Body of pancreas (tissue), 4 donors: ENCODE data around the gene ZNF268. TPM values are rescaled to one million over a fixed set of nuclear protein-coding genes. Genes with fewer than 3 reads are reported as not detected.

ENCODE experiments used
- ATAC-seq: fragments of 150-250 bp; one replicate; pipeline ENCODE4 v1.9.1; 2016
- DNase-seq, 4 donors: peaks; one replicate each; pipeline ENCODE4 v3.0.0-alpha.2; 2019
- H3K27ac ChIP-seq, 4 donors: fragments of 200-600 bp; sonication (generic); 1 replicate in 3 of 4; 2 replicates in 1 of 4; pipeline versions ENCODE4 v1.5.1 to v1.6.1; 2016 to 2019; ENCODE audit warnings: mild to moderate bottlenecking in 1 of 4, mixed read lengths in 1 of 4, moderate library complexity in 1 of 4
- H3K27me3 ChIP-seq, 2 donors: fragments of 200-600 bp; sonication (generic); one replicate each; pipeline ENCODE4 v1.6.0; 2016; ENCODE audit warnings: mild to moderate bottlenecking in 1 of 2
- H3K36me3 ChIP-seq, 2 donors: fragments of 200-600 bp; sonication (generic); replicated peaks in 1 of 2; 2 replicates each; pipeline ENCODE4 v1.5.1; 2016; ENCODE audit warnings: low read depth in 2 of 2; ENCODE audit not compliant: insufficient read depth in 1 of 2
- H3K4me1 ChIP-seq: fragments of 200-600 bp; sonication (generic); one replicate; pipeline ENCODE4 v1.6.0; 2016
- H3K4me3 ChIP-seq, 2 donors: fragments of 200-600 bp; sonication (generic); 1 replicate in 1 of 2; 2 replicates in 1 of 2; pipeline ENCODE4 v1.5.1; 2016 to 2019
- H3K9me3 ChIP-seq, 3 donors: fragments of 200-600 bp; sonication (generic); 1 replicate in 2 of 3; 2 replicates in 1 of 3; pipeline ENCODE4 v1.5.1; 2016
- CTCF ChIP-seq, 7 experiments: fragments of 450-650 bp in 4 of 7; fragments of 200-600 bp in 3 of 7; sonication (generic) in 3 of 7; IDR thresholded peaks; one replicate each; pipeline ENCODE4 v1.5.1; 2016 to 2019; ENCODE audit warnings: antibody characterized with exemption in 7 of 7
- POLR2A ChIP-seq, 3 donors: fragments of 450-650 bp; IDR thresholded peaks; one replicate each; pipeline ENCODE4 v1.6.1; 2016; ENCODE audit warnings: antibody characterized with exemption in 3 of 3, mild to moderate bottlenecking in 2 of 3
- WGBS, 2 donors: methylation state at CpG; one replicate each; pipeline ENCODE4 v1.1.5; 2017; 5-methylcytosine and 5-hydroxymethylcytosine counted together
- intact Hi-C: fragments of 100-400 bp; cut with DNase I; formaldehyde crosslinking; loops from one replicate; pipeline ENCODE4 v1.15.1; 2023
- total RNA-seq, 2 donors: library from RNA; depleted of rRNA; stranded (reverse); fragments of >200 nt; gene quantifications; one replicate each; pipeline ENCODE4 v1.1.0, GENCODE V29; 2016

Gene ZNF268
- total RNA-seq, 2 donors from 2014 or later = 3.6 to 8.3 TPM

DNA sequence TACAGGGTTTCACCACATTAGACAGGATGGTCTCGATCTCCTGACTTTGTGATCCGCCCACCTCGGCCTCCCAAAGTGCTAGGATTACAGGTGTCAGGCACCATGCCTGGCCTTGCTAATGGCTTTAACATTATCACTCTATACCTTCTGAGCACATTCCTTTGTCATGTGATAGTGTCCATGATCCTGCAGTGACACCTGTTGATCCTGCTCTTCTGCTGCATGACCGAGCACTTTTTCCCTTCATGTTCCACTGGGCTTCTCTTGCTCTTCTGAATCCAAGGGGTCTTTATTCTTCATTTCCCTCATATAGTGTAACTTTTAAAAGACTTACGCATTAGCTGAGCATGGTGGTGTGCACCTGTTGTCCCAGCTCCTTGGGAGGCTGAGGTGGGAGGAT, 11.6 kb downstream of the ZNF268 start:
- DNase-seq = no peak
- intact Hi-C loops = no loop called here
- ATAC-seq = no peak
- Histone ChIP-seq H3K9me3 (peaks cover 0 to 77% (median 12%) of the 10 kb centered on the region in 3 donors), H3K36me3 (peaks cover 72 to 84% of the 10 kb centered on the region in 2 donors), H3K27ac (no peak overlapping the region), H3K27me3 (no peaks in the 10 kb centered on the region), H3K4me3 (no peak overlapping the region), H3K4me1 (no peaks in the 10 kb centered on the region)
- WGBS, 2 donors = 97 to 98% methylated on average over 5 of the region's 5 CpGs
- no peak for TF ChIP-seq CTCF (IDR thresholded peaks at IDR 0.05)
- TF ChIP-seq POLR2A (IDR thresholded peaks at IDR 0.05) = no peak

- intact Hi-C loops = no loop called here
- Histone ChIP-seq H3K9me3 (peaks cover 4 to 65% (median 30%) of the 10 kb centered on the region in 3 donors), H3K27ac (no peak overlapping the region), H3K4me1 (no peaks in the 10 kb centered on the region), H3K4me3 (no peak overlapping the region), H3K36me3 (peaks cover 21 to 23% of the 10 kb centered on the region in 2 donors), H3K27me3 (no peaks in the 10 kb centered on the region)
- DNase-seq = no peak
- ATAC-seq = no peak
- WGBS, 2 donors = 55 to 99% methylated on average over 2 of the region's 2 CpGs
- TF ChIP-seq CTCF (IDR thresholded peaks at IDR 0.05) (no peak), POLR2A (IDR thresholded peaks at IDR 0.05) (no peak)
These were observed 20.6 kb downstream of the ZNF268 start for GRCh38 chr12:133201888-133202287.

GRCh38 chr12:133202493-133203343, 21.4 kb downstream of the ZNF268 start:
- Histone ChIP-seq H3K27ac (no peak overlapping the region), H3K4me3 (no peak overlapping the region), H3K4me1 (no peaks in the 10 kb centered on the region), H3K36me3 (peaks cover 21 to 23% of the 10 kb centered on the region in 2 donors), H3K9me3 (peaks cover 4 to 69% (median 30%) of the 10 kb centered on the region in 3 donors), H3K27me3 (no peaks in the 10 kb centered on the region)
- WGBS, 2 donors = 96 to 98% methylated on average over 2 of the region's 2 CpGs
- TF ChIP-seq POLR2A (IDR thresholded peaks at IDR 0.05) (no peak), CTCF (IDR thresholded peaks at IDR 0.05) (no peak)
- DNase-seq (no peak), ATAC-seq (no peak)
- intact Hi-C loops = no loop called here

GRCh38 chr12:133203344-133204263, 22.3 kb downstream of the ZNF268 start:
- no peak overlapping the region for H3K27ac ChIP-seq
- peaks cover 4 to 77% (median 34%) of the 10 kb centered on the region in 3 donors for H3K9me3 ChIP-seq
- no peak for DNase-seq
- TF ChIP-seq POLR2A (IDR thresholded peaks at IDR 0.05) (no peak), CTCF (IDR thresholded peaks at IDR 0.05) (no peak)
- H3K4me3 ChIP-seq = no peak overlapping the region
- H3K36me3 ChIP-seq = peaks cover 21 to 23% of the 10 kb centered on the region in 2 donors
- no peak for ATAC-seq
- WGBS, 2 donors = 94 to 95% methylated on average over 7 of the region's 7 CpGs
- no peaks in the 10 kb centered on the region for H3K4me1 ChIP-seq
- intact Hi-C loops = no loop called here
- H3K27me3 ChIP-seq = no peaks in the 10 kb centered on the region
